Measurements from ENCODE around the gene SLC24A4.

Gene SLC24A4

DNA sequence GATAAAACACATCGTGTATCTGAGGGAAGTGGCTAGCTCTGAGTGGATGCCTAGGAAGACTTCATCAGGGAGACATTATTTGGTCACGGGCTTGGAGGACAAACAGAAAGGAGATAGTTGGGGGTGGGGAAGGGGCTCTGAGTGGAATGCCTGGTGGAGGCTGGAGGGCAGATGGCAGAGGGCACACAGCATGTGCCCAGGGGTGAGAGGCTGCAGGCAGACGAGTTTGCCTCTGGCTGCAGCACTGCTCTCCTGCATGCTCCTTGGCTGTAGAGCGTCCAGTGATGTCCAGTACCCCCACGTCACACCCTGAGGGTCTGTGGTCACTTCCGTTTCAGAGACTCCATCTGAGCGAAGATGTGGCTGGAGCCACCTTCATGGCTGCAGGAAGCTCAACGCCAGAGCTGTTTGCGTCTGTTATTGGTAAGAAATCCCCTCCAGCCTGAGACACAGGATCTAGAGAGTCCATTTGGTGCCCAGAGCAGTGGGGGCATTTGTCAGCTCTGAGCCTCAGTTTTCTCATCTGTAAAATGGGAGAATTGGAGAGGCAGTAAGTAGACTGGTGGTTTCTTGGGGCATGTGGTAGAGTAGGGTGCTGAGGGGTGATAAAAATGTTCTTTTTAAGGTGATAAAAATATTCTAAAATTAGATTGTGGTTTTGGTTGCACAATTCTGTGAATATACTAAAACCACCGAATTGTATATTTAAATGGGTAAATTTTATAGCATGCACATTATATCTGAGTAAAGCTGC lies 119.0 kb downstream of the SLC24A4 start:
- no peak for DNase-seq

DNA sequence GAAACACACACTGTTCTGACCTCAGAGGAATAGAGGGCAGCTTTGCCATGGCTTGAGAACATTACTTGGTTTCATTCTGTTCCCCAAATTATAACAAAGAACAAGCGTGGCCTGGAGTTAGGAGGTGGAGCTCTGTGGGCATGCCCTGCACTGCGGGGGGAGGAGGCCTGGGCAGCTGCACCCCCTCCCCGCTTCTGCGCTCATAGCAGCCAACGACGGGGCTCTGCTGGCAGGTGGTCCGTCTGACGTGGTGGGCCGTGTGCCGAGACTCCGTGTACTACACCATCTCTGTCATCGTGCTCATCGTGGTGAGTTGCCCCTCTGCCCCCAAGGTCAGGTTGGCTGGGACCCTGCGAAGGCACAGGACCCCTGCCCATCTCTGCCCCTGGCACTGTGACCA lies 120.2 kb downstream of the SLC24A4 start:
- no peak for DNase-seq

DNA sequence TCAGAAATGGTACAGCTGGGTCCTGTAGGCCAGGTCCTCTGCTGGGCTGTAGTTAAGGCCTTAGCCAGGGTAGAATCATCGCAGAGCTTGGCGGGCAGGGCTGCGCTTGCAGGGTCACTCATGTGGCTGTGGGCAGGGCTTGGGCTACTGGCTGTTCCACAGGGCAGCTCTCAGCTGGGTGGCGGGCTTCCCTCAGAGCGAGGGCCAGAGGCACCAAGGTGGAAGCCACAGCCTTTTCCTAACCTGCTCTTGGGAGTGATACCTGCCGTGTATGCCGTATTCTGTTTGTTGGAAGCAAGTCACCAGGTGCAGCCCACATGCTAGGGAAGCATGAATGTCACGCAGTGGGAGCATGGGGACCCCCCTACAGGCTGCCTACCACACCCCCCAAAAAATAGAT lies 120.8 kb downstream of the SLC24A4 start:
- DNase-seq: no peak

DNA sequence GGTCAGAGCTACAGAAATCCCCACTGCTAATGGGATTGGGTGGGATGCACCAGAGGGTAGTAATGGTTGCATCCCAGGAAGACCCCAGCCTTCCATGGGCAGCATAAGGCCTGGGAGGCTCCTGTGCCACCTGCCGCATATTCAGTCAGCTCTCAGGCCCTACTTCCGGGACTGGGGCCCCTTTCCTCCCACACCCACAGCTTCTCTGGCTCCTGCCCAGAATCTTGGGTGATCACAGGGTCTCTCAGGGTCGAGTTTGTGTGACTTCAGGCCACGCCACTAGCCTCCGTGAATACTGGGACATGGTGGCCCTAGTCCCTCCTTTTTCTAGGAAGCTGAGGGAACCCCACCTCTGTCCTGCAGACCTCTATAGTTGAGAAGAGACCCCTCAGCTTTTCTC lies 123.8 kb downstream of the SLC24A4 start:
- DNase-seq: no peak

DNA sequence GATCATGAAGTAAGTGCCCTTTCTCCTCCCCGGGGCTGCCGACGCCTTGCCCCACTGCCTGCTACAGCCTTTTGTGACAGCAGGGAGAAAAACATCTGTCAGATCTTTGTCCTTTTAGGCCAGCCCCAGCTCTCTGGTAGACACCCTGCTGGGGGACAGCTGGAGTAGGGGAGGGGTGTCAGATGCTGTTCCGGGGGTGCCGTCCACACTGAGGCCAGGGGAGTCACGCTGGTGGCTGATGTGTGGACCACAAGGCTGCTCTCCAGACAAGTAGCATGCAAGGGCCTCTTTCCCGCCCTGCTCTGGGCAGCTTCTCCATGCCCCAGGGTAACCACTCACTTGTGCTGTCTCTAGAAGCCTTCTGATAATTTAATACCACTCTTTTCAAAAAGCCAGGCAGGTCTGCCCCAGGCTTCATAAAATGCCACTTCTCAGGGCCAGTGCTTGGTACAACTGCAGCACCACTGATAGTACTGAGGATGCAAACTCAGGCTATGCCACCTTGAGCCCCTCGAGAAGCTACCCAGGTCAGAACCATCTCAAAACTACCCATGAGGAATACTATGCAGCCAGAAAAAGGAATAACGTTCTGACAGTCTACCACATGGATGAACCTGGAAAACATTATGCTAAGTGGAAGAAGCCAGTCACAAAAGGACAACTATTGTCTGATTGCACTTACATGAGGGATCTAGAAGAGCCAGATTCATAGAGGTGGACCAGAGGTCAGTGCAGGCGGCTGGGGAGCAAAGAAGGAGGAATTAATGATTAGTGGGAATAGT lies 124.6 kb downstream of the SLC24A4 start:
- DNase-seq: no peak

DNA sequence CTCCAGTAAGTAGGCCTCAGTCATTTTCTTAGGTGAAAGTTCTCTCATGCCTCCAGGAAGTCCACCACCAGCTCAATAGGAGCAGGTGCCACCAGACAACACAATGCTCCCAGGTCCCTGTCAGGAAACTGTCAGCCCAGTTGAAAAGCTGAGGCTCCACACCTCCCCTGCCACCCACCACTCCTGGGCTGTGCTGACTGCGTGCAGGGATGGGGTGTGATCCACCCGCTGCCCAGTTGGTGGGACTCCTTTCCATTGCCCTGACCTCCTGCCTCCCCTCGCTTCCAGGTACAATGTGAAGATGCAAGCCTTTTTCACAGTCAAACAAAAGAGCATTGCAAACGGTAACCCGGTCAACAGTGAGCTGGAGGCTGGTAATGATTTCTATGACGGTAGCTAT lies 125.8 kb downstream of the SLC24A4 start:
- no peak for DNase-seq

DNA sequence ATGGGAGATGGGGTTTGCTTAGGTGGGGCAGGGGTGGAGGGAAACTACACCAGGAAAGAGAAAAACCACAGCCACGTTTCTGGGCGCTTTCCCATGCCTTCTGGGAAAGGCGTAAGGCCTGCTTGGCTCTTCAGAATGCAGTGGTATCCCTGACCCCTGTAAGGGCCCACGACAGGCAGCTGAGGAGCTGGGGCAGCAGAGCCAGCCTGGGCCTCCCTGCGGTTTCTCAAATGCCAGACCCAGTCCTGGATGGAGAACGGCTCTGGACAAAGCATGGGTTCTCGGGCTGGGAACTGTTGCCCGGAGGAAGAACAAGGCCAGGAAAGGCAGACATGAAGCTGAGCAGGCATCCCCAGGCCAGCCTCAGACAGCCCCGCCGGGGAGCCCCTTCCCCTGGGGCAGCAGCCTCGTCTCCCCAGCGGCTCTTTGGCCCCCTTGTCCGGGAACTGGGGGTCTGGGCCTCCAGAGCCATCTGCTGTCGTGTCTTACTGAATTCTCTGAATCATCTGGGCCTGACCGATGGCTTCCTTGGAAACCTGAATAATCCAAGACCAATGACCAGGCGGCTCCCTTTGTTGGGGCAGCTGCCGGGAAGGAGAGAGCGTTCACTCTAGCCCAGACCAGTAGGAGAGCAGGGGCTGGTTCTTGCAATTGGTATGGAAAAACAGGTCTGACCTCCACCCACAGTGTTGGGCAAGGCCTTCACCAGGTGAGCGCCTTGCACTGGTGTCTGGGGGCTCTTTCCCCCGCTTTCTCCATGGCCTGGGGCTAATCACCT lies 126.6 kb downstream of the SLC24A4 start:
- no peak for DNase-seq

DNA sequence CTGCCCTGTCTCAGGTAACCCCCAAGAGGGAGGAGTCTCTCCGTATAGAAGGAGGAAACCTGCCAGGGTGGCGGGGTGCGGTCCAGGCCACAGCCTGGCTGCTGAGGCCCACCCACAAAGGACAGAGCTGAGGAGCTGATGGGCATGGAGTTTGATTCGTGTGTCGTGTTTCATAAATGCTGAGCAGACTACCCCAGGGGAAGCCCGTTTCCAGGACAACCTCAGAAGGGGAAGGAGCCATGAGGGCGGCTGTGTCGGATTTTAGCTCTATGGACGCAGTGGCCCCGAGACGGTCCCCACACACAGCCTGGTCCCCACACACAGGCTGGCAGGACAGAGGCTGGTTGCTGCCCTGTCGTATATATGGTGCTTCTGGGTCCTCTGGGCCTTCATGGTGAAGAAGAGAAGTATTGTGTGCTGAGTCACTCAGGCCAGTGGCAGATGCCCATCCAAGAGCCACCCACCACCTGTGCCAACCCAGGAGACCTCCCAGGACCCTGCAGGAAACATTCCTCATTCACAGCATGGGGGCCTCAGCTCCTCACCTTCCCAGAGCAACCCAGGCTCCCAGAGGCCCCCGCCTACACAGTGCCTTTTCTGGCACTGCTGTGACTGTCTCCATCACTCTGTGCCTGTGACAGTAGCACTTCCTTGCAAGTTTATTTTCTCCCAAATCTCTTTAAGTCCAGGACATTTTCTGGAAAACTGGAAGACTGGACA lies 127.5 kb downstream of the SLC24A4 start:
- no peak for DNase-seq

DNA sequence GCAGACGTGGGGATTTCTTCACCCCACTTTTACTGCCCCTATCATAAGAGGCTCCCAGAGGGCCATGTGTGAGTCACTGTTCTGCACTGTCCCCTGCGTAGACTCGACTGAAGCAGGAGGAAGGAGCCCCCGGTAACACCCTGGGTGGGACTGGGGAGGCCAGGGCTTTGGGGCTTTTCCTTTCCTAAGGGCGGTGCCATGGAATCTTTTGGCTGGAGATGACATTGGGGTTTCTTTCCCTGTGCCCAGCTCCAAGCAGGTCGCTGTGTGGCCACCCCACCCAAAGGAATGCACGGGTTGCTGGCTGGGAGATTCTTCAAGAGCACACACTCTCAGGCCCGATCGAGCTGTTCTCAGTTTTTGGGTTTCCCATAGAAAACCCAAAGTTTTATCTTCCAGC lies 128.3 kb downstream of the SLC24A4 start:
- DNase-seq: no peak

DNA sequence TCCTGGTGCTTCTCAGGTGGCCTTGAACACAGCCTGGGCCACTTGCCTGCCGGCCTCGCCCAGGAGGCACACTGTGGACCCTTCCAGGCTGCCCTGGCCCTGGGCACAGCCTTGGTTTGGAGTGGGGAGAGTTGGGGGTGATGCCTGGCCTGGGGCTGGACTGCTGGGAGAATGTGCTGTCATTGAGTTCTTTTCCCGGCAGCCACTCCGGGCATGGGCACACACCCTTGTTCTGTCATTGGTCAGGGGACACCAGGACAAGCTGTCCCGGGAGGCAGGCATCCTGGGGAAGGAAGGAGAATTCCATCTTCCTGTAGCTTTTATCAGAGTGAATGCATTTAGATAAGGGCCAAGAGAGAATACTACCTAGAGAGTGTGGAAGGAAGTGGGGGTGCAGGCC lies 128.8 kb downstream of the SLC24A4 start:
- no peak for DNase-seq

DNA sequence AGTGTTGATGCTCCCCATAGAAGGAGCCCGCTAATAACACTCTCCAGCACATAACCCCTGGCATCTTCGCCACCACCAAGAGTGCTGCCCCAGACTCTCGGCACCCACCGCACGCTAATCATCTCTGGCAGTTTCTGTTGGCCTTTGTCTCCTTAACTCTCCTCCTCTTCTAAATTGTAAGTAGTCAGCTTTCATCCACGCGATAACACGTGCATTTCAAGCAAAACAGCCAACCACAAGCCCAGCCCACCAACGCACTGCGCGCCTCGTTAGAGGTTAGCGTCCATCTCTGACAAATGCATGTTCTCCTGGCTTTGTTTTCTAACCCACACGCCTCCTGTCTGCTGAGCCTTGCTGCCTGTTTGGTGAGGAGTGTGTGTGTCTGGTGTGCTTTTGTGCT lies 129.5 kb downstream of the SLC24A4 start:
- DNase-seq: no peak

DNA sequence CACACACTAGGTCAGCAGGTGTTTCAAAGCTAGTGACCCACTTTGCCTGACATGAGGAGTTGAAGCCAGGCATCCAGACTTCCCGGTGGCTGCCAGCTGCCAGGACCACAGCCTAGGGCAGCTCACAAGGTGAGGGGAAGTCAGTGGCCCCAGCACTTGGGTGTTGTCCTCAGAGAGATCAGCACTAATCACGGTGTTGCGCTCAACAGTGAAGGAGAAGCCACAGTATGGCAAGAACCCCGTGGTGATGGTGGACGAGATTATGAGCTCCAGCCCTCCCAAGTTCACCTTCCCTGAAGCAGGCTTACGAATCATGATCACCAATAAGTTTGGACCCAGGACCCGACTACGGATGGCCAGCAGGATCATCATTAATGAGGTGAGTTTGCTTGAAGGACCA lies 130.7 kb downstream of the SLC24A4 start:
- no peak for DNase-seq

DNA sequence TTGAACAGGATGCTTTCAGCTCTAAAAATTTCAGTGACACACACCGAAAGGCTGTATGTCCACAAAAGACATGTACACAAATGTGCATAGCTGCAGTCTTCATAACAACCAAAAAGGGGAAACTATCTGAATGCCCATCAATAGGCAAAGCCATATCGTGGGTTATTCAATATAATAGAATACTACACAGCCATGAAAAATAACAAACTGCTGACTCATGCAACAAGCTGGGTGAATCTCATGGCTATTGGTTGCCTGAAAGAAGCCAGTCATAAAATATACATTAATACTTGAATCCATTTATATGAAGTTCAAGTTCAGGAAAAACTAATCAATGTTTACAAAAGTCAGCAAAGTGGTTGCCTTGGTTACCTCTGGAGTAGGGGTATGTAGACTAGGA lies 132.3 kb downstream of the SLC24A4 start:
- no peak for DNase-seq

DNA sequence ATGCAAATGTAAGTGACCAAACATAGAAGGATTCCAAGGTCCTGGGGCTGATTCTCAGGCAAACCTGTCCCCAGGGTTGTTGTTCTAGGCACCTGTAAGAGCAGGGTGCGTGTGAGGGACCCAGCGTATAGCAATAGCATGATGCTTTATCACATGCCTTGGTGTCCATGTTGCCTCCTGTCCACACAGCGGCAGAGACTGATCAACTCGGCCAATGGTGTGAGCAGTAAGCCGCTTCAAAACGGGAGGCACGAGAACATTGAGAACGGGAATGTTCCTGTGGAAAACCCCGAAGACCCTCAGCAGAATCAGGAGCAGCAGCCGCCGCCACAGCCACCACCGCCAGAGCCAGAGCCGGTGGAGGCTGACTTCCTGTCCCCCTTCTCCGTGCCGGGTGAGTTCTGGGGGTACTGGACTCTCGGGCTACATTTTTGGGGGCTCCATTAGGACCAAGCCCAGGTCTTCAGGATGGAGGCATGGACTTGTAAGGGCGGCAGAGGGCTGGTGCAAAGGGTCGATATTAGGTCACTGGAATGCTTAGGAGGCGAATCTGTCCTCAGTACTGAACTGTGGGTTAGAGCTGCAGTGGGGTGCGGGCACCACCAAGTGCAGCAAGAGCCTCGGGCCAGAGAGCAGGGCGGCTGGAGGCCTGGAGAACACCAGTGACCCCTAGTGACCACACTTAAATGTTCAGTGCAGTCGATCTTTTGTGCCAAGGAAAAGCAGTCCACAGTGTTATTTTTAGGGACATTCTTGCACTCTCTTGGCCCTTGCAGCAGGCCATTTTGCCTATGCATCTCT lies 133.4 kb downstream of the SLC24A4 start:
- DNase-seq: no peak

DNA sequence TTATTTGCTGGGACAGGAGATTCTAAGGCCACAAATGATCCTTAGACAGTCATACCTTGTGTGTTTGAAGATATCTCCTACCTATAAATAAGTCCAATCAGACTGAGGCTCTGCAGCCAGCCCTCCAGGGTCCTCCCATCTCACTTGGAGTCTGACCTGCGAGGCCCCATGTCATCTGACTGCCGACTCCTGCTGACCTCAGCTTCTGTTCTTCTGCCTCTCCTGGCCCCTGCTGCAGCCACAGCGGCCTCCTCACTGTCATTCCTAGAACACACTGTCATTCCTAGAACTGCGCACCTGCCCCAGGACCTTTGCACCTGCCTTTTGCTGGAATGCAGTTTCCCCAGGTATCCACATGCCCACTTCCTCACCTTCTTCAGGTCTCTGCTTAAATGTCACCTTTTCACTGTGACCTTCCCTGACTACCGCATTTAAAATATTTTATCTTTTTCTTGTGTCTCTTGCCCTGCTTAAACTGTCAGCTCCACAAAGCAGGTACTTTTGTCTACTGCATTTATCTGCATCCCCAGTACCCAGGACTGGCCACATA lies 134.1 kb downstream of the SLC24A4 start:
- no peak for DNase-seq

DNA sequence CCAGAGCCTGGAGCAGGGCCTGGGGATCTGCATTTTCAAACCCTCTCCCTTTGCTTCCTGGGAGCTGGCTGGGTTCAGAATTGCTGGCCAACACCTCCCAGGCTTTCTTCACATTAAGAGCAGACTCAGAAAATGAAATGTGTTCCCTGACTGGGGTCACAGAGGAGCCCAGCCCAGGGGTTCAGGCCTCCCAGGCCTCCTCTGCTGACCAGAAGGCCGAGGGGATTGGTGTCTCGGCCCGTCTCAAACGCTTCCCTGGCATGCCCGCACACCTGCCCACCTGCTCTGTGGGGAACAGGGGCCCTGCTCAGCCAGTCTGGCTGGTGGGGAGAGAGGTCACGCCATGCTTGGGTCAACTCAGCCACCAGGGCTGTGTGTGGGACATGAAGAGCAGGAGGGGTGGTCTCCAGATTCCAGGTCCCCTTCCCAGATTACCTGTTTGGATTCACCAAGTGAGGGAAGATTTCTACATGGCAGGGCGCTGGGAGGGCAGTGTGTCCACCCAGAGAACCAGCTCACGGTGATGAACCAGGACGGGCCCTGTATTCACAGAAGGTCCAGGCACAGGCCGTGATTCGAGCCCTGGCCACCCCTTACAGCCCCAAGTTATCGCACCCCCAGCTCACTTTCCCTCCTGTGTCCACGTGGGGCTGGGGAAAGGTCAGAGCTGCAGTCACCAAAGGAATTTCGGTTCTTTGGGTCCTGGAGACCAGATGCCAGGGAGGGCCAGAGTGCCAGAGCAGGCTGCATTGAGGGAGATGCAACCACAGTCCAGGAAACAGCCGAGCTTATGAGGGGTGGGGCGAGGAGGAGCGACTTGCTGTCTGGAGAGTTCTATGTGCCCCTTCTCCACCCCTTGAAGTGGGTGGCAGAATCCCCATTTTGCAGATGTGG lies 135.4 kb downstream of the SLC24A4 start:
- DNase-seq: no peak

DNA sequence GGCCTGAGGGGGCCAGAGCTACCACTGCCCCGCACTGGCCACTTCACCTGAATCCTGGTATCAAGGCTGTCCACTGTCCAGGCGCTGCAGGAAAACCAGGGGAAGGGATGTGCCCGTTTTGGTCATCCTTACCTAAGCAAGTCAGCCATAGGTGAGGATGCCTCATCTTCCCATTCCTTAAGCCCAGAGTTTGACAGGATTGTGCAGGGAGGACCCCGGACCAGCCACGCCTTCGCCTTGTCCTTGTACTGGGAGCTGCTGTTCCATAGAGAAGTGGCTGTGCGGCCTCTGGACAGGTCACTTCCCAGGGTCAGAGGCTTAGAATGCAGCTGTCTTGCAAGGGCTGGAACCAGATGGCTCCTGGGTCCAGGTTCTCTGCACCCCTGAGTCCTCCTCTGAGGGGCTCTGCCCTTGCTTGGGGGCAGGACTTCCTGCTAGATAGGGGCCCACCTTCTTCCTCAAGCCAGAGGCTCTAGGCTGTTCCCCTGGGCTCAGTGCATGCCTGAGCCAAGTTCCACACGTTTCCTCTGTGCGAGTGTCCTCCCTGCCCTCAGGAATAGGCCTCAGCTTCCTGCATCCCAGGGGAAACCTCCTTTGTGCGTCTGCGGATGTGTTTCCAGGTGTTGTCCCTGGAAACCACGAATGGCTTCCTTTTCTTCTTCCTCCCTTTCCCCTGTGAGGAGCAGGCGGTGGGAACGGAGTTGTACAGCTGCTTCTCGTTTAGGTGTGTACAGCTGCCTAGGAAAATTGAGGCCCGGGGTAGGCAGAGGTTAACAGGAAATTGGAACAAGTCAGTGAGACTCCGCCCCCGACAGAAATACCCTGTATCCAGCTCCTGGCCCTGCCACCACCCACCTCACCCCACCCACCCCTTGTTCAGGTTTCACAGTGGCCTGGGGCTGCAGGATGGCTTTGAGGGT lies 136.3 kb downstream of the SLC24A4 start:
- DNase-seq: no peak

DNA sequence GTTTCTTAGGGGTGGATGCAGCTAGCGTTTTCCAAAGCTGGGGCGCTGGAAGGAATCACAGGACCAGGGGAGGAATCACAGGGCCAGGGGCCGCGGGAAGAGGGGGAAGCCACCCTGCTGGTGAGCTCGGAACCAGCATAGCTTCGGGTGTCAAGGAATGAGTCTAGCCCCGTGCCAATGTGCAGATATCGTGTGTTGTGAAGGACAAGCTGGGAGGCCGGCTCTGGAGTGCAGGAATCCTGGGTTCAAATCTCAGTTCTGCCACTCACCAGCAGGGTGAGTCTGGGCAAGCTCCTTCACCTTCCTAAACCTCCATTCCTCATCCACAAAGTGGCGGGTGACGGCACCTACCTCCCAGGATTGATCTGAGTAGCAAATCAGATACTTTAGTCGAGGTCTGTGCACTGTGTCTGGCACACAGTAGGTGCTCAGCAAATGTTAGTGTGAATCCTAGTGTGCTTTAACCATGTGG lies 137.0 kb downstream of the SLC24A4 start:
- no peak for DNase-seq

DNA sequence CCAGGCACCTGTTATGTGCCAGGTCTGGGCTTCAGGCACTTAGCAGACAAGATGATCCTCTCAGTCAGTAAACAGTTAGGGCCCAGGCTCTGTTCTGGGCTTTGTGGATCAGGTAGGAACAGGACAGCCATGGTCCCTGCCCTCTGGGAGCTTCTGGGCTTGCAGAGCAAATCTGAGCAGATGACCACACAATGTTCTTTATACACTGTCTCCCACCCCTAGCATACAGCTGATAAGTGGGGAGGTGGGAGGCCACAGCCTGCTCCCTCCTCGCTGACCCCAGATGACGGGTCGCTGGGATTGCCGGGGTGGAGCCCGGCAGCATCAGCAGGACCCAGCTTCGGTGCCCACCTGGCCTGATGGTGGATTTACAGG lies 137.6 kb downstream of the SLC24A4 start:
- DNase-seq: no peak

Data from activated CD4-positive, alpha-beta T cell treated with anti-CD3 and anti-CD28 coated beads for 4 hours (primary cell).